Fibroblast of skin of scalp (primary cell): ENCODE measurements around the gene PTBP3.
"Not testable (repeated sequence)": the region's sequence is repeated elsewhere in the genome, so short reads cannot be mapped to it uniquely, and the experiment has no call there.

ENCODE experiments used
- DNase-seq: peaks from one replicate; pipeline ENCODE4 v3.0.0-alpha.2; 2013

The PTBP3 gene

GRCh38 chr9:112322701-112323377 is 10.6 kb downstream of the PTBP3 start:
- no peak for DNase-seq

DNA sequence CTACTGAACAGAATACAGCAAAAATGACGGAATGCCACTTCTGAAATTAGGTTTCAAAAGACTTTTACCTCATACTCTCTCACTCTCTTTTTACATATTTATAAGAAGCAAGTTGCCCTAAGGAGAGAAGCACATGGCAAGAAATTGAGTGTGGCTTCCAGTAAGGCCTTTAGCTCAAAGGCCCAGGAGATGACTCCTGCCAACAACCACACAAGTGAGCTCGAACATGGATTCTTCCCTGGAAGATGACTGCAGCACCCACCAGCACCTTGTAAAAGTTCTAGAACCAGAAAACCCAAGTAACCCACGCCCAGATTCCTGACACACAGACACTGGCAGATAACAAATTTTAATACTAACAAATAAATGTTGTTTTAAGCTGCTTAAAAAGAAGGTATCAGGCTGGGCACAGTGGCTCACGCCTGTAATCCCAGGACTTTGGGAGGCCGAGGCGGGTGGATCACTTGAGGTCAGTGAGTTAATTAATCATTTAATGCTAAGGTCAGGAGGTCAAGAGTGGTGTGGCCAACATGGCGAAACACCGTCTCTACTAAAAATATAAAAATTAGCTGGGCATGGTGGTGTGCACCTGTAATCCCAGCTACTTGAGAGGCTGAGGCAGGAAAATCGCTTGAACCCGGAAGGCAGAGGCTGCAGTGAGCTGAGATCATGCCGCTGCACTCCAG is 17.0 kb downstream of the PTBP3 start:
- DNase-seq: no peak

DNA sequence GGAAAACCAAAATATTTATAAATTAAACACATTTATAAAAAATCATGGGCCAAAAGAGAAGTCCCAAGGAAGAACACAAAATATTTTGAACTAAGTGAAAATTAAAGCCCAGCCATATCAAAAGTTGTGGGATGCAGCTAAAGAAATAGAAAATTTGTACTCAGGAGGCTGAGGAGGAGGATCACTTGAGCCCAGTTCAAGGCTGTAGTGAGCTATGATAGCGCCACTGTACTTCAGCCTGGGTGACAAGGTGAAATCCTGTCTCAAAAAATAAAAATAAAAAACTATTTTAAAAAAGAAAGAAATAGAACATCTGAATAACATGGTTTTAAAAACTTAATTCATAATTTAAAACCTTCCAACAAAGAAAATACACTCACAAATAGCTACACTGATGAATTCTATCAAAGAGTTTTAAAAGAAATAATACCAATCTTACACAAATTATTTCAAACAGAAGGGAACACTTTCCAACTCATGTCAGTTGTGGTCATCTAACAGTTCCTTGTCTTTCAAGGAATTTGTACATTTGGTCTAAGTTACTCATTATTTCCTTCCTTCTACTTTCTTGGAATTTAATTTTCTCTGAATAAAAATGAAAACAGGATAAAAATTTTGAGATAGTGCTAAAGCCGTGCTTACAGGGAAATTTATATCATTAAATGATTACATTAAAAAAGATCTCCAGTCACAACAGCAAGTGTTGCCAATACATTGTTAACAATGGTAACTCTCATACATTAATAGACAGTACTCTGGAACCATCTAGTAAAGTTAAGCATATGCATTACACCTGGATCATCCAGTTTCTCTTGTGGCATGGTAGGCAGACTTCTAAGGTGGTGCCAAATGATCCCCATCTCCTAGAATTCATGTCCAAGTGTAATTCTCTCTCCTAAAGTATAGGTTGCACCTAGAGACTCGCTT is 17.8 kb downstream of the PTBP3 start:
- DNase-seq: no peak

GRCh38 chr9:112312139-112312538 is 21.3 kb downstream of the PTBP3 start:
- DNase-seq: no peak

- DNase-seq: no peak
These were observed 21.9 kb downstream of the PTBP3 start for GRCh38 chr9:112311497-112311896.

GRCh38 chr9:112310826-112311225 is 22.6 kb downstream of the PTBP3 start:
- no peak for DNase-seq

DNA sequence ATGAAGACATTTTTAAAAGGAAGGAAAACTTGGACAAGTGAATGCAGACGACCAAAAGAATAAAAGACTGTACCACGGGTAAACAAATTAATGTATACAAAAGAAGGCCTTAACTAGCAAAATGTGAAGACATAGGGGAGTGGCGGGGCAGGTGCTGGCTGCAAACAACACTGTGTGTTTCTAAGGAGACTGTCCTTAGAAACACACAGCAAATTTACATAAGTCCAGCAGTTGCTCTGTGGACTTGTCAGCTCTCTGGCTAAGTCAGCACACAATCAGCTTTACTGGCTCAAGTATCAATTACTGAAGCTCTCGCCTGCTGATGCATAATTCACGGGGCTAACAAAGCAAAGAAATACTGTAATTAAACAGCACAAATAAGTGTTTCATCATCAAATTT is 24.8 kb downstream of the PTBP3 start:
- no peak for DNase-seq

- no peak for DNase-seq
These were observed 32.0 kb downstream of the PTBP3 start for GRCh38 chr9:112301420-112301819.

DNA sequence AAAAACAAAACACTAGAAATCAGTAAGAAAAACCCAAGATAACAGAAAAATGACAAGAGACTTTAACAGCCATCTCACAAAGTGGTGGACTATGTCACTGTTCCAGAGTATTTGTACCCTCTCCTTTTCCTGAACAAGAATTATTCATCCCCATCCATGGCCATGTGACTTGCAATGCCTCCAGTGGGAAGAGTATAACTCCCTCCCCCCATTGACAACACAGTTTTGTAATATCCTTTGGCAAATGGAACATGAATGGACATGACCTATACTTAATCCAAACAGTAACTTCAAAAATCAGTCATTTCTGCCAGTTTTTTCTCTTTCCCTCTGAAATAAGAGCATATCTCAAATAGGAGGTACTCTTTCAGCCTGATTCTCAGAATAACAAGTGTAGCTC is 33.9 kb downstream of the PTBP3 start:
- DNase-seq: peak; percentile 25

- DNase-seq: no peak
These were observed 36.5 kb downstream of the PTBP3 start for GRCh38 chr9:112296929-112297328.

GRCh38 chr9:112295174-112295573 is 38.2 kb downstream of the PTBP3 start:
- DNase-seq: no peak

DNA sequence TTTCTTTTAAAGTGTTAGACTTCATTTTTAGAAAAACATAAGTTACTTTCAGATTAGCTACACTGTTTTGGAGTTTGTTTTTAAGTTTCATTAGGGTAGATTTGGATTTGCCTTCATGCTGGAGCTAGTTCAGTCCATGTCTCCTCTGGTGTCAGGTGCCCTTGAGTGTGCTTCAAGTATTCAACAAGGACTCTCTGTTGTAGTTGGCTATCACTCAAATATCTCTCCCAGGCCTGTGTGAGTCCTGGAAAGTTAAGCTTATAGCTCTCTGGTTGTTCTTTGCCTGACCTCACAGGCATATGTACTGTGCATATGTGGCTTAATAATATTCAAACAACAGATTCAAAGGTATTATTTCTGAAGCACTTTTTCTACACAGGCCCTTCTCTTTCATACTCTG is 45.4 kb downstream of the PTBP3 start:
- no peak for DNase-seq

GRCh38 chr9:112286926-112287325 is 46.5 kb downstream of the PTBP3 start:
- no peak for DNase-seq

- DNase-seq: no peak
These were observed 48.4 kb downstream of the PTBP3 start for GRCh38 chr9:112285056-112285455.

GRCh38 chr9:112283582-112284253 is 49.7 kb downstream of the PTBP3 start:
- no peak for DNase-seq

DNA sequence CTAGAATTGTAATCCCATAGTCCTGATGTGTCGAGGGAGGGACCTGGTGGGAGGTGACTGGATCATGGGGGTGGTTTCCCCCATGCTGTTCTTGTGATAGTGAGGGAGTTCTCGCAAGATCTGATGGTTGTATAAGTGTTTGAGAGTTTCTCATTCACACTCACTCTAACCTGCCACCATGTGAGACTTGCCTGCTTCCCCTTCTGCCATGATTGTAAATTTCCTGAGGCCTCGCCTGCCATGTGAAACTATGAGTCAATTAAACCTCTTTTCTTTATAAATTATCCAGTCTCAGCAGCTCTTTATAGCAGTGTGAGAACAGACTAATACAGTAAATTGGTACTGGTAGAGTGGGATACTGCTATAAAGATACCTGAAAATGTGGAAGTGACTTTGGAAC is 50.6 kb downstream of the PTBP3 start:
- not testable (repeated sequence) for DNase-seq

DNA sequence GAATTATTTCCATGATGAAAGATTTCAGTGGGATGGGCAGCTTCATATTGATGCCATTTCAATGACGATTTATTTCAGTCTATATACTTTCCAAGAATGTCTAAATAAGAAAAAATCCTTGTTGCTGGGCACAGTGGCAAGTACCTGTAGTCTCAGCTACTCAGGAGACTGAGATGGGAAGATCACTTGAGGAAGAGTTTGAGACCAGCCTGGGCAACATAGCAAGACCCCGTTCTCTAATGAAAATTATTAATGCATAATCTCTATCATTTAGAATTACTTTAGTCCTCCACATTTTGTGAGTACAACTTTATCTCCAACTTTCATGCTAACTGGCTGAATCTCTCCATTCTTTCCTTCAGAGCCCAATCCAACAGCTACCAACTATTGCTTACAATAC is 52.5 kb downstream of the PTBP3 start:
- no peak for DNase-seq

GRCh38 chr9:112279501-112279900 is 53.9 kb downstream of the PTBP3 start:
- DNase-seq: no peak

DNA sequence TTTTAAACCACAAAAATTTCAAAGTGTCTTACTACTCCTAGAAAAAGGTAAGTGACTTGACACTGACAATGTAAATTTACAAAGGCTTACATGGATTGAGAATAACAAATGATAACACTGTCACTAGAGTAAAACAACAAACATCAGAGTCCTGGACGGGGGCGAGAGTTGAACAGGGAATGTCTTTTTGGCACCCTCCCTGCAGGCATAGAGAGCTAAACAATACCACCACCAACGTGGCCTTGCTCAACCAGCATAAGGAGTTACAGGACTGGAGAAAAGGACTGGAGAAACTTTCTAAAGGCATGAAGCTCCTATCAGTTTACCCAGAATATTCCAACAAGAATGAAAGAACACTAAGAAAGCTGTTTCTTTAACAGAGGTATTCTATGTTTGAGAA is 55.3 kb downstream of the PTBP3 start:
- no peak for DNase-seq

- no peak for DNase-seq
These were observed 58.8 kb downstream of the PTBP3 start for GRCh38 chr9:112274600-112274999.

DNA sequence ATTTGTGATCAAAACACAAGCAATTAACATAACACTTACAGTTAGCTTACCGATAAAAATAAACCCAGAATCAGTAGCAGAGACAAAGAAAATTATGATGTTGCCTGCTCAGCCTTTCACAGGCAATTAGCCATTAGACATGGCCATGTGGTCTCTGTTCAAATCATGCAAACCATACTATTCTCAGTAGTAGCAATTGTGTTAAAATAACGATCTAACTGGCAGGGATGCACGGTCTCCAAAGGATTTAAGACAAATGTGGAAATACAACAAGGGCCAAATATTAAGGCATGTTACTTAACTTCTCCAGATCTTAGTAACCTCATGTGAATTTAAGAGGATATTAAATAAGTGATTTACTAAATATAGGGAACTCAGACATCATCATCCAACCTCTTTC is 59.5 kb downstream of the PTBP3 start:
- no peak for DNase-seq

DNA sequence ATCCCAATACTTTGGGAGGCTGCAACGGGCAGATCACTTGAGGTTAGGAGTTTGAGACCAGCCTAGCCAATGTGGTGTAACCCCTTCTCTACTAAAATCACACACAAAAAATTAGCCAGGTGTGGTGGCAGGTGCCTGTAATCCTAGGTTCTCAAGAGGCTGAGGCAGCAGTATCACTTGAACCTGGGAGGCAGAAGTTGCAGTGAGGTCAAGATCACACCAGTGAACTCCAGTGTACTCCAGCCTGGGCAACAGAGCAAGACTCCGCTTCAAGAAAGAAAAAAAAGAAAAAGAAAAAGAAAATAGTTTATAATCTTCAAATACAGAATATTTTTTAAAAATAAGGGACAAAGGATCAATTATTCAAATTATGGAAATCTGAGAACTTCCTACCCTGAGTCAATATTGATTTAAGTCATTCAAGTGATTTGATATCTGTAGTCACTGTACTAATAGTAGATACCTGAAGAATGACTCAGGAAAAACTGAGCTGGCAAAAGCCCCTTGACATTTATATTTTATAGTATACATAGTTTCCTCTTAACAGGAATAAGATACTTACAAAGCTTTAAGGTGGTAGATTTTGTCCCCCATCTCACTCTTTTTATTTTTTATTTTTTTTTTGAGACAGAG is 61.8 kb downstream of the PTBP3 start:
- peak; percentile 21 for DNase-seq
